Smooth muscle cell (in vitro differentiated cells): ENCODE data around the gene PBLD. TPM values are rescaled to one million over a fixed set of nuclear protein-coding genes. Genes with fewer than 3 reads are reported as not detected.

Source experiments
- DNase-seq: peaks from one replicate; lab custom pipeline; 2025; ENCODE audit not compliant: unreplicated experiment; lab: John Stamatoyannopoulos, UW
- H2AFZ ChIP-seq: fragments of 200-600 bp; sonication (generic); 2 replicates; pipeline ENCODE4 v1.6.0; 2016; ENCODE audit warnings: antibody characterized with exemption, low read depth, mild to moderate bottlenecking
- H3F3A ChIP-seq: fragments of 200-600 bp; sonication (generic); 2 replicates; pipeline ENCODE4 v1.6.0; 2017; ENCODE audit warnings: antibody characterized with exemption, low read depth
- H3K27ac ChIP-seq: fragments of 200-600 bp; sonication (generic); 2 replicates; pipeline ENCODE4 v1.5.1; 2016; ENCODE audit warnings: low read depth, mild to moderate bottlenecking
- H3K27me3 ChIP-seq: fragments of 200-600 bp; sonication (generic); 2 replicates; pipeline ENCODE4 v1.6.1; 2016; ENCODE audit warnings: low read depth, mild to moderate bottlenecking
- H3K36me3 ChIP-seq: fragments of 200-600 bp; sonication (generic); 2 replicates; pipeline ENCODE4 v1.5.1; 2016; ENCODE audit warnings: low read depth
- H3K4me1 ChIP-seq: fragments of 200-600 bp; sonication (generic); 2 replicates; pipeline ENCODE4 v1.5.1; 2016; ENCODE audit warnings: low read depth
- H3K4me2 ChIP-seq: fragments of 200-600 bp; sonication (generic); 2 replicates; pipeline ENCODE4 v1.6.0; 2016; ENCODE audit warnings: mild to moderate bottlenecking
- H3K4me3 ChIP-seq: fragments of 200-600 bp; sonication (generic); 2 replicates; pipeline ENCODE4 v1.5.1; 2016; ENCODE audit warnings: mild to moderate bottlenecking
- H3K79me2 ChIP-seq: fragments of 200-600 bp; sonication (generic); 2 replicates; pipeline ENCODE4 v1.6.0; 2016; ENCODE audit warnings: low read depth, mild to moderate bottlenecking
- H3K9ac ChIP-seq: fragments of 200-600 bp; sonication (generic); 2 replicates; pipeline ENCODE4 v1.6.0; 2016; ENCODE audit warnings: low read depth
- H3K9me3 ChIP-seq: fragments of 200-600 bp; sonication (generic); replicated peaks from 2 replicates; pipeline ENCODE4 v1.5.1; 2016; ENCODE audit warnings: low read depth
- H4K20me1 ChIP-seq: fragments of 200-600 bp; sonication (generic); 2 replicates; pipeline ENCODE4 v1.6.0; 2016; ENCODE audit warnings: low read depth
- CTCF ChIP-seq: fragments of 200-600 bp; sonication (generic); IDR thresholded peaks from 2 replicates; pipeline ENCODE4 v1.5.1; 2017; ENCODE audit warnings: borderline replicate concordance, mild to moderate bottlenecking, antibody characterized with exemption; ENCODE audit not compliant: insufficient read depth, poor library complexity, severe bottlenecking
- WGBS: methylation state at CpG from one replicate; pipeline ENCODE4 v1.1.7; 2016; ENCODE audit warnings: low lambda C conversion rate; 5-methylcytosine and 5-hydroxymethylcytosine counted together
- polyA plus RNA-seq: library from polyadenylated mRNA; unstranded; fragments of >200 nt; fragmentation: Nextera tagmentation; extraction: Ambion mirVana; gene quantifications from 2 replicates; pipeline ENCODE4 v1.2.1, GENCODE V29; 2016
- total RNA-seq: library from RNA; depleted of rRNA; stranded (reverse); fragments of >200 nt; gene quantifications from 2 replicates; pipeline ENCODE4 v1.2.3, GENCODE V29; 2014

Gene PBLD
- total and polyA plus RNA-seq, 2 experiments from 2014 or later = 2.3 to 5.6 TPM

GRCh38 chr10:68276224-68276623 lies 56.5 kb downstream of the PBLD start:
- Histone ChIP-seq H2AFZ (no peak overlapping the region), H3K9me3 (no peaks in the 10 kb centered on the region), H3K9ac (no peak overlapping the region), H3K27ac (no peak overlapping the region), H3K4me3 (no peak overlapping the region), H3K4me2 (no peak overlapping the region), H3K27me3 (no peaks in the 10 kb centered on the region), H3F3A (no peaks in the 10 kb centered on the region), H3K36me3 (no peaks in the 10 kb centered on the region), H3K79me2 (no peaks in the 10 kb centered on the region), H3K4me1 (peaks cover 6% of the 10 kb centered on the region), H4K20me1 (no peaks in the 10 kb centered on the region)
- TF ChIP-seq CTCF = no peak
- no peak for DNase-seq

- WGBS = 87% methylated on average over 2 of the region's 2 CpGs
Observed at GRCh38 chr10:68275600-68276126, 57.1 kb downstream of the PBLD start.

DNA sequence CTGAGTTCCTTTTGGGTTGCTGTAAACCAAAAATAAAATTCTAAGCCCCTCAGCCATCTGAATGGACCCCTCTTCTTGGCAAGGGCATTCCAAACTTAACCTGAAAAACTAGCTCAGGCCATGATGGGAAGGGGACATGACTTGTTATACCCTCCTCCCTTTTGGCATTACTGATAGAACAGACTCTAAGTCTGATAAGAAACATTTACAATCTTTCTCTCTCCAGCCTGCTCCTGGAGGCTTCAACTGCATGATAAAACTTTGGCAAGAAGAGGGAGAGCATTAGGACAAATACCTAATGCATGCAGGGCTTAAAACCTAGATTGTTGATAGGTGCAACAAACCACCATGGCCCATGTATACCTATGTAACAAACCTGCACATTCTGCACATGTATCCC lies 59.9 kb downstream of the PBLD start:
- Histone ChIP-seq H3K4me1 (peaks cover 9% of the 10 kb centered on the region), H2AFZ (no peak overlapping the region), H3K9ac (no peak overlapping the region), H3K79me2 (no peaks in the 10 kb centered on the region), H3F3A (no peaks in the 10 kb centered on the region), H4K20me1 (no peaks in the 10 kb centered on the region), H3K4me2 (no peak overlapping the region), H3K36me3 (no peaks in the 10 kb centered on the region), H3K27ac (no peak overlapping the region), H3K4me3 (no peak overlapping the region), H3K27me3 (no peaks in the 10 kb centered on the region), H3K9me3 (no peaks in the 10 kb centered on the region)
- TF ChIP-seq CTCF = no peak
- DNase-seq = no peak

More at GRCh38 chr10:68275600-68276126, 57.1 kb downstream of the PBLD start:
- Histone ChIP-seq H2AFZ (no peak overlapping the region), H3K27ac (no peak overlapping the region), H3K27me3 (no peaks in the 10 kb centered on the region), H4K20me1 (no peaks in the 10 kb centered on the region), H3K9ac (no peak overlapping the region), H3K9me3 (no peaks in the 10 kb centered on the region), H3F3A (no peaks in the 10 kb centered on the region), H3K36me3 (no peaks in the 10 kb centered on the region), H3K4me2 (no peak overlapping the region), H3K79me2 (no peaks in the 10 kb centered on the region), H3K4me3 (no peak overlapping the region), H3K4me1 (peaks cover 9% of the 10 kb centered on the region)
- no peak for TF ChIP-seq CTCF
- DNase-seq = no peak

DNA sequence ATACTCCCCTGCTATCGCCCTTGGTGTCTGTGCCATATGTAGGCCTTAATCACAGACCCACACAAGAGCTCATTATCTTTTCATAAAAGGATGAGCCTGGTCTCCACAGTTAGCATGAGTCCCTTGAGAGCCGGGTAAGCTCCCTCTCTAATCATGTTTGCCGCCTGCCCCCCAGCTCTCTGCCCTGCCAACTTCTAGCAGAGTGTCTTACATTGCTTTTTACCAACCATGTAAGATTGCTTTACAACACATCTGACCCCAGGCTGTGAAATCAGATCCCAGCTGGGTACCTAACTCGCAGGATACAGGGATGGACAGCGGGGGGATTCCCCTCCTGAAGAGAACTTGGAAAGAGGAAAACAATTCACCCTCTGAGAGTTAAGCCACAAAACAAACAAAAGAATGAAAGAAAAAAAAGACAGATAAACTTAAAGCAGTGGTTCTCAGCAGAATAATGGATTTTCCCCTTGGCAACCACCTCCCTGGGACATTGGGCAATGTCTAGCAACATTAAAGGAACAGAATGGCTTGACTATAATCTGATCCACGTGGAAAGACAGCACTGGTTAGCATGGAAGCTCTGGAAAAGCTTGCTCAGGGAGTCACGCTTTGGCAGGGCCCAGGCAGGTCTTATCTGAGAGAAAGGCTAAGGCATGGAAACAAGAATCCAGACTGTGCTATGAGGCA lies 61.4 kb downstream of the PBLD start:
- Histone ChIP-seq H3K27ac (no peak overlapping the region), H3K36me3 (no peaks in the 10 kb centered on the region), H3K27me3 (no peaks in the 10 kb centered on the region), H2AFZ (no peak overlapping the region), H3K9me3 (no peaks in the 10 kb centered on the region), H3K4me3 (no peak overlapping the region), H3K4me2 (no peak overlapping the region), H3F3A (no peaks in the 10 kb centered on the region), H4K20me1 (no peaks in the 10 kb centered on the region), H3K9ac (no peak overlapping the region), H3K4me1 (peaks cover 9% of the 10 kb centered on the region), H3K79me2 (no peaks in the 10 kb centered on the region)
- TF ChIP-seq CTCF = no peak
- DNase-seq = no peak
- 62% methylated on average over 7 of the region's 7 CpGs for WGBS
